Gastrocnemius medialis (tissue), 4 donors: Measurements from ENCODE around the gene PCCA. TPM values are rescaled to one million over a fixed set of nuclear protein-coding genes. Genes with fewer than 3 reads are reported as not detected.

Source experiments
- ATAC-seq, 2 donors: fragments of 150-250 bp; one replicate each; pipeline ENCODE4 v1.9.1; 2016
- DNase-seq, 2 donors: peaks; one replicate each; pipeline ENCODE4 v3.0.0-alpha.2; 2019
- H3K27ac ChIP-seq, 4 donors: fragments of 200-600 bp; sonication (generic); 1 replicate in 1 of 4; 2 replicates in 3 of 4; pipeline ENCODE4 v1.5.1; 2016 to 2018; ENCODE audit warnings: mild to moderate bottlenecking in 2 of 4, moderate library complexity in 1 of 4
- H3K27me3 ChIP-seq, 3 donors: fragments of 200-600 bp; sonication (generic) in 2 of 3; 1 replicate in 1 of 3; 2 replicates in 2 of 3; pipeline versions ENCODE4 v1.5.1 to v1.6.0; 2016 to 2019; ENCODE audit warnings: mild to moderate bottlenecking in 1 of 3, moderate library complexity in 1 of 3
- H3K36me3 ChIP-seq, 2 donors: fragments of 200-600 bp; sonication (generic) in 1 of 2; one replicate each; pipeline ENCODE4 v1.5.1; 2017 to 2018
- H3K4me1 ChIP-seq, 2 donors: fragments of 200-600 bp; sonication (generic) in 1 of 2; one replicate each; pipeline ENCODE4 v1.5.1; 2016 to 2017; ENCODE audit warnings: mild to moderate bottlenecking in 2 of 2
- H3K4me3 ChIP-seq, 4 donors: fragments of 200-600 bp; sonication (generic) in 3 of 4; 1 replicate in 1 of 4; 2 replicates in 3 of 4; pipeline ENCODE4 v1.5.1; 2016 to 2019; ENCODE audit warnings: mild to moderate bottlenecking in 2 of 4
- H3K9me3 ChIP-seq, 3 donors: fragments of 200-600 bp; sonication (generic) in 2 of 3; 1 replicate in 1 of 3; 2 replicates in 2 of 3; pipeline ENCODE4 v1.5.1; 2016 to 2019
- CTCF ChIP-seq, 5 experiments: fragments of 450-650 bp in 3 of 5; fragments of 200-600 bp in 2 of 5; sonication (generic) in 2 of 5; IDR thresholded peaks in 4 of 5; conservative IDR thresholded peaks in 1 of 5; 1 replicate in 4 of 5; 2 replicates in 1 of 5; pipeline ENCODE4 v1.5.1; 2016 to 2019; ENCODE audit warnings: antibody characterized with exemption in 5 of 5, mild to moderate bottlenecking in 3 of 5, moderate library complexity in 3 of 5
- POLR2A ChIP-seq, 2 donors: fragments of 450-650 bp; IDR thresholded peaks; one replicate each; pipeline ENCODE4 v1.6.1; 2017; ENCODE audit warnings: antibody characterized with exemption in 2 of 2, mild to moderate bottlenecking in 2 of 2, moderate library complexity in 2 of 2
- in situ Hi-C, 4 donors: fragments of 200-750 bp; cut with MboI; loops; one replicate each; pipeline versions ENCODE4 v1.15.0 to v1.8.0; 2017; ENCODE audit warnings: low sequenced_read_pairs in 4 of 4
- intact Hi-C: fragments of 100-400 bp; cut with DNase I; formaldehyde crosslinking; loops from one replicate; pipeline ENCODE4 v1.15.1; 2023; ENCODE audit warnings: low total_unique reads
- total RNA-seq, 4 donors: library from RNA; depleted of rRNA; stranded (reverse); fragments of >200 nt; gene quantifications; one replicate each; pipeline versions ENCODE4 v1.1.0 to v1.2.3, GENCODE V29; 2016

Gene PCCA
- total RNA-seq, 4 donors from 2014 or later: 7.5 to 19.5 (median 10.8) TPM

DNA sequence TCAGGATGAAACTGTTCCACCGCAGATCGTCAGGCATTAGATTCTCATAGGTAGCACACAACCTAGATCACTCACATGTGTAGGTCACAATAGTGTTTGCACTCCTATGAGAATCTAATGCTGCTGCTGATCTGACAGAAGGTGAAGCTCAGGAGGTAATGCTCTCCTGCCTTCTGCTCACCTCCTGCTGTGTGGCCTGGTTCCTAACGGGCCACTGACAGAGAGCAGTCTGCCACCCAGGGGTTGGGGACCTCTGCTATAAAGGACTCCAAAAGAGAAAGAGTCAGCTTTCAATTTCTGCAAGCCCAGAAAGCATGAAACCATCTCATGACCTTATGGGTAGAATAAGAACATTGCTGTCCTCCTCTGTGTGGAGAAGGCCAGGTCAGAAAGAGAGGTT lies 43.5 kb upstream of the PCCA start:
- in situ Hi-C loops (no loop called here), intact Hi-C loops (no loop called here)
- ATAC-seq (no peak), DNase-seq (no peak)
- H3K4me3 ChIP-seq: no peak overlapping the region
- TF ChIP-seq POLR2A (IDR thresholded peaks at IDR 0.05) (no peak), CTCF (IDR thresholded peaks at IDR 0.05 in 4 of 5, conservative IDR thresholded peaks at IDR 0.05 in 1 of 5) (no peak)
- no peaks in the 10 kb centered on the region for H3K9me3 ChIP-seq
- no peaks in the 10 kb centered on the region for H3K36me3 ChIP-seq
- no peaks in the 10 kb centered on the region for H3K27me3 ChIP-seq
- no peaks in the 10 kb centered on the region for H3K4me1 ChIP-seq
- H3K27ac ChIP-seq: no peak overlapping the region

- no peak for DNase-seq
- Histone ChIP-seq H3K27me3 (no peaks in the 10 kb centered on the region), H3K9me3 (no peaks in the 10 kb centered on the region), H3K4me1 (no peaks in the 10 kb centered on the region), H3K4me3 (no peak overlapping the region), H3K36me3 (no peaks in the 10 kb centered on the region), H3K27ac (no peak overlapping the region)
- ATAC-seq: no peak
- intact Hi-C loops: no loop called here
- TF ChIP-seq CTCF (IDR thresholded peaks at IDR 0.05 in 4 of 5, conservative IDR thresholded peaks at IDR 0.05 in 1 of 5) (no peak), POLR2A (IDR thresholded peaks at IDR 0.05) (no peak)
- in situ Hi-C loops: no loop called here
Observed at GRCh38 chr13:100051070-100051469, 37.8 kb upstream of the PCCA start.

DNA sequence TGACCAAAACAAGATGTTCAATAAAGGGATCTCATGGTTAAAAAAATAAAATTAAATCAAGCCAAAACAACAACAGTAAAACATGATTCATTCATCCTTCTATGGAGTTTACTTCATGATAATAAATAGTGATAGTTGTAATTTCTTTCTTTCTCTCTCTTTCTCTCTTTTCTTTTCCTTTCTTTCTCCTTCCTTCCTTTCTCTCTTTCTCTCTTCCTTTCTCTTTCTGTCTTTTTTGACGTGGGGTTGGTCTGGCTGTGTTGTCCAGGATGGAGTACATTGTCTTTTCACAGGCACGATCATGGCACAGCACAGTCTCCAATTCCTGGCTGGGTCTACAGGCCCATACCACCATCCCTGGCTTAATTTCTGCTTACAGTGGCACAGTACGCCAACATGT lies 29.1 kb upstream of the PCCA start:
- no peak overlapping the region for H3K4me3 ChIP-seq
- in situ Hi-C loops: no loop called here

GRCh38 chr13:100063333-100063732 lies 25.6 kb upstream of the PCCA start:
- Histone ChIP-seq H3K27ac (no peak overlapping the region), H3K27me3 (no peaks in the 10 kb centered on the region), H3K4me3 (no peak overlapping the region), H3K4me1 (no peaks in the 10 kb centered on the region), H3K9me3 (no peaks in the 10 kb centered on the region), H3K36me3 (no peaks in the 10 kb centered on the region)
- intact Hi-C loops (no loop called here), in situ Hi-C loops (no loop called here)
- no peak for DNase-seq
- ATAC-seq: no peak
- no peak for TF ChIP-seq POLR2A (IDR thresholded peaks at IDR 0.05)
- no peak for TF ChIP-seq CTCF (IDR thresholded peaks at IDR 0.05 in 4 of 5, conservative IDR thresholded peaks at IDR 0.05 in 1 of 5)

More for the DNA sequence above, 29.1 kb upstream of the PCCA start:
- Histone ChIP-seq H3K27me3 (no peaks in the 10 kb centered on the region), H3K4me1 (no peaks in the 10 kb centered on the region), H3K36me3 (no peaks in the 10 kb centered on the region), H3K27ac (no peak overlapping the region), H3K9me3 (no peaks in the 10 kb centered on the region)
- DNase-seq (no peak), ATAC-seq (no peak)
- intact Hi-C loops: no loop called here
- TF ChIP-seq CTCF (IDR thresholded peaks at IDR 0.05 in 4 of 5, conservative IDR thresholded peaks at IDR 0.05 in 1 of 5): no peak
- no peak for TF ChIP-seq POLR2A (IDR thresholded peaks at IDR 0.05)

GRCh38 chr13:100063906-100064305 lies 25.0 kb upstream of the PCCA start:
- ATAC-seq (no peak), DNase-seq (no peak)
- no peaks in the 10 kb centered on the region for H3K4me1 ChIP-seq
- in situ Hi-C loops: no loop called here
- intact Hi-C loops: no loop called here
- H3K27me3 ChIP-seq: no peaks in the 10 kb centered on the region
- TF ChIP-seq CTCF (IDR thresholded peaks at IDR 0.05 in 4 of 5, conservative IDR thresholded peaks at IDR 0.05 in 1 of 5): no peak
- no peak for TF ChIP-seq POLR2A (IDR thresholded peaks at IDR 0.05)
- no peak overlapping the region for H3K27ac ChIP-seq
- no peaks in the 10 kb centered on the region for H3K9me3 ChIP-seq
- no peaks in the 10 kb centered on the region for H3K36me3 ChIP-seq
- no peak overlapping the region for H3K4me3 ChIP-seq
